Activated T-cell treated with anti-CD3 and anti-CD28 coated beads, Interleukin-2, amount 50 U/mL, for 24 hours (primary cell): ENCODE data around the gene MBNL1.
A peak's percentile ranks its signal among the peaks of the same experiment; 100 is the strongest.

Experiments
- DNase-seq: peaks from one replicate; pipeline ENCODE4 v3.0.0-alpha.2; 2020
- H3K27ac Mint-ChIP-seq: 2 replicates; pipeline ENCODE4 v1.8.0; 2020; ENCODE audit warnings: mild to moderate bottlenecking, mixed read lengths
- H3K27me3 Mint-ChIP-seq: 2 replicates; pipeline ENCODE4 v1.8.0; 2020; ENCODE audit warnings: mixed read lengths
- H3K36me3 Mint-ChIP-seq: 2 replicates; pipeline ENCODE4 v1.8.0; 2020; ENCODE audit warnings: low read depth, mixed read lengths
- H3K4me1 Mint-ChIP-seq: 2 replicates; pipeline ENCODE4 v1.8.0; 2020; ENCODE audit warnings: low read depth, mixed read lengths
- H3K4me3 Mint-ChIP-seq: 2 replicates; pipeline ENCODE4 v1.8.0; 2020; ENCODE audit warnings: mild to moderate bottlenecking, moderate library complexity, mixed read lengths
- H3K9me3 Mint-ChIP-seq: 2 replicates; pipeline ENCODE4 v1.8.0; 2020; ENCODE audit warnings: mixed read lengths

MBNL1 gene

DNA sequence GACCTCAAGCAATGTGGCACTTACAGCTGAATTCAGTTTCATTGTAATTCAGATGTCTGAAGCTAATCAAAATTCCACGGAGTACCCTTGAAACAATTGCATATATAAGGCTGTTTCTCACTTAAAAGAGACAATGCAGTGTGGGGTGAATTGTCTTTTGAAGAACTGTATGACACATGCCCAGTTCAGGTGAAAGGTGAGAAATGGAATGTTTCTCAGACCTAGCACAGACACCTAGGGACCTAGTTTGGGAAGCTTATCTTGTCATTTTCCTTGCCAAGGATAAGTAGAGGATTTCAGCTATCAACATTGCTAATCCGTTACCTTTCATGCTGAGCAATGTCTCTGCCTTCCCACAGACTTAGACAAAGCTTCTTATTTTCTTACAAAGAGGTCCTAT is 36.3 kb downstream of the MBNL1 start:
- peaks cover 74% of the 10 kb centered on the region for H3K36me3 Mint-ChIP-seq
- H3K27me3 Mint-ChIP-seq, result no peaks in the 10 kb centered on the region
- H3K4me3 Mint-ChIP-seq, result no peak overlapping the region
- no peak for DNase-seq
- peak overlapping the region; percentile 42 for H3K27ac Mint-ChIP-seq
- H3K9me3 Mint-ChIP-seq, result no peaks in the 10 kb centered on the region
- peaks cover 89% of the 10 kb centered on the region for H3K4me1 Mint-ChIP-seq

GRCh38 chr3:152307829-152308474 is 39.2 kb downstream of the MBNL1 start:
- H3K27ac Mint-ChIP-seq, result peak overlapping the region; percentile 76
- no peaks in the 10 kb centered on the region for H3K9me3 Mint-ChIP-seq
- H3K4me3 Mint-ChIP-seq, result no peak overlapping the region
- DNase-seq, result no peak
- H3K4me1 Mint-ChIP-seq, result peaks cover 82% of the 10 kb centered on the region
- peaks cover 68% of the 10 kb centered on the region for H3K36me3 Mint-ChIP-seq
- no peaks in the 10 kb centered on the region for H3K27me3 Mint-ChIP-seq

GRCh38 chr3:152308475-152308844 is 39.7 kb downstream of the MBNL1 start:
- Mint-ChIP-seq H3K27ac (peak overlapping the region; percentile 76), H3K4me1 (peaks cover 81% of the 10 kb centered on the region), H3K27me3 (no peaks in the 10 kb centered on the region), H3K36me3 (peaks cover 68% of the 10 kb centered on the region), H3K4me3 (no peak overlapping the region), H3K9me3 (no peaks in the 10 kb centered on the region)
- no peak for DNase-seq

DNA sequence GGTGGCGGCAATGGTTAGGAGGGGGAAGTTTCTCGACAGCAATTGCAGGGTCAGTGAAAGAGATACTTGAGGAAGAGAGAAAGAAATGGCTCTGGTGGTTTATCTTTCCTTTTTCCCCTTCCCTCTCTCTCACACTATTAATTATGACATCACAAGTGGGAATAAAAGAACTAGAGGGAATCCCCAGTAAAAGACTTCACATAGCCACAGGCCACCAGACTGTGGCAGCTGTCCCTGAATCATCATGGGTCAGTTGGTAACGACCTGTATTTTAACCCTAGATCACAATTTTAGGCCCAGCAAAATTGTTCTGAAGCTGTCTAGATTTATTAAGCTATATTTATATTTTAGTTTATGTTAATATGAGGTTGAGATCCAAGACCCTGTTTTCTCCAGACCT is 40.3 kb downstream of the MBNL1 start:
- Mint-ChIP-seq H3K27ac (peak overlapping the region; percentile 76), H3K4me1 (peaks cover 81% of the 10 kb centered on the region), H3K4me3 (no peak overlapping the region), H3K9me3 (no peaks in the 10 kb centered on the region), H3K27me3 (no peaks in the 10 kb centered on the region), H3K36me3 (peaks cover 71% of the 10 kb centered on the region)
- no peak for DNase-seq

- Mint-ChIP-seq H3K9me3 (no peaks in the 10 kb centered on the region), H3K27ac (peak overlapping the region; percentile 82), H3K27me3 (no peaks in the 10 kb centered on the region), H3K4me1 (peaks cover 82% of the 10 kb centered on the region), H3K36me3 (peaks cover 73% of the 10 kb centered on the region), H3K4me3 (peak overlapping the region; percentile 20)
- DNase-seq, result no peak
These were observed 41.0 kb downstream of the MBNL1 start for GRCh38 chr3:152309535-152310307.

DNA sequence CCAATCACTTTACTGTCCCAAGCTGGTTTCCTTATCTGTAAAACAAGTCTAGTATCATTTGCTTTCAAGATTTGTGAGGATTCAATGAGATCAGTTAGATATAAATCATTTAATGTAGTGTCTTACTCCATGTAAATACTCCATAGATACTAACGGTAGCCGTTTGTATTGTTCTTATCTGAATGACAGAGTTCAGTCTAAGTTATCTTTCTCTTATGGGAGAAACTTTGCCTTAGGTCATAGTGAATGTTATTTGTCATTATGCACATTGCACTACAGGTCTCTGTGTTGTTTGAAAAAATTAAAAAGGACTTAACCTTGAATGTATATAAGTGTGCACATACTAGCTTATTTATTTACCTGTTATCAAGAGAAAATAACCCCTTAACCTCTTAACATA is 44.7 kb downstream of the MBNL1 start:
- Mint-ChIP-seq H3K4me1 (peaks cover 78% of the 10 kb centered on the region), H3K9me3 (no peaks in the 10 kb centered on the region), H3K4me3 (no peak overlapping the region), H3K36me3 (peaks cover 67% of the 10 kb centered on the region), H3K27me3 (no peaks in the 10 kb centered on the region), H3K27ac (peak overlapping the region; percentile 74)
- no peak for DNase-seq

DNA sequence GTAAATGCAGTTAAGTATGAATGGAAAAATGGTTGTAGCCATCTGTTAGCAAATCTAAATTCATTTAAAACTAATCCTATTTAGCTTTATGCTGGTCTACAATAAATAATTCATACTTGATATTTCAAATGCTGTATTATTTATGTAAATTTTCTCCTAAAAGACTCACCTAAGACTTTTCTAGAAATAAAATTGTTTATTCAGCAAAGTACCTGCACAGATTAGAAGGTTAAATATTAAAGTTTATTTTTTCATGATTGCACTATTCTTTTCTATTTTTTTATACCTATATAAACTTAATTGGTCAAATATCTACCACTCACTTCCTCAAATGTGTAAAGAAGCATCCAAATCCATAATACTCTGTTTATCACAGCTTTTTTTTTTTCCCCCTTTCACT is 45.2 kb downstream of the MBNL1 start:
- H3K4me1 Mint-ChIP-seq, result peaks cover 78% of the 10 kb centered on the region
- H3K27me3 Mint-ChIP-seq, result no peaks in the 10 kb centered on the region
- no peak for DNase-seq
- H3K27ac Mint-ChIP-seq, result peak overlapping the region; percentile 79
- H3K4me3 Mint-ChIP-seq, result no peak overlapping the region
- H3K9me3 Mint-ChIP-seq, result no peaks in the 10 kb centered on the region
- H3K36me3 Mint-ChIP-seq, result peaks cover 68% of the 10 kb centered on the region

- peak overlapping the region; percentile 79 for H3K27ac Mint-ChIP-seq
- H3K4me1 Mint-ChIP-seq, result peaks cover 78% of the 10 kb centered on the region
- H3K4me3 Mint-ChIP-seq, result no peak overlapping the region
- no peaks in the 10 kb centered on the region for H3K27me3 Mint-ChIP-seq
- no peak for DNase-seq
- no peaks in the 10 kb centered on the region for H3K9me3 Mint-ChIP-seq
- peaks cover 74% of the 10 kb centered on the region for H3K36me3 Mint-ChIP-seq
These were observed 46.1 kb downstream of the MBNL1 start for GRCh38 chr3:152314677-152315353.

DNA sequence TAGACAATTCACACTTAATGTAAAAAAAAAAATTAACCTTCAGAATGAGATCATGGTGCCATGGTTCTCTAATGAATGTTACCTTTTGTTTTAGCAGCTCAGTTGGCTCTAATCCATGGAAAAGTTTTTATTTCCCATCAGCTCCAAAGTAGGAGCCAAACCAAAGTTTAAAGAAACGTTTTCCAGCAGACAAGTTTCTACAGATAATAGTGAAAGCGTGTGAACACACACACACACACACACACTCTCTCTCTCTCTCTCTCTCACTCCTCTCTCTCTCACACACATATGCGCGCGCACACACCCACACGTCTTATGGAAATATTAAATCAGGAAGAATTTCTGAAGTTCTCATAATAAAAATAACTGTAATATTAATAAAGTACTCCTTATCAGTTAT is 46.9 kb downstream of the MBNL1 start:
- H3K4me3 Mint-ChIP-seq, result peak overlapping the region; percentile 0
- H3K27ac Mint-ChIP-seq, result peak overlapping the region; percentile 79

DNA sequence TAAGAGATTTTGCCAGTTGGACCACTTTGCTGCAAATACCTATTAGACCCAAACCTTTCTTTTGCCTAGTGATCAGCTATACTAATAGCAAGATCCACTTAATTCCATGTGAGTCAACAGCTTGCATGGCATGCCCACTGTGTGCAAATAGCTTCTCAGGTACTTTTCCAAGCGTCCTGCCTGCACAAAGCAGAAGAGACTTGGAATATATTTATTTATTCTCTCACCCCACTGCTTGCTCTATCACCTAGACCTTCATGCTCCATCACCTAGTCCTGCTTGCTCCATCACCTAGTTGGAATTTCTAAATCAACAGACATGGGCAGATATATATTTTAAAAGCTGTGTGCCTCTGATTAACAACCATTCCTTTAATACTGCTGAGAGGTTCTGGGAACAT is 47.6 kb downstream of the MBNL1 start:
- Mint-ChIP-seq H3K36me3 (peaks cover 81% of the 10 kb centered on the region), H3K27ac (peak overlapping the region; percentile 79), H3K4me3 (no peak overlapping the region), H3K27me3 (no peaks in the 10 kb centered on the region), H3K4me1 (peaks cover 81% of the 10 kb centered on the region), H3K9me3 (no peaks in the 10 kb centered on the region)
- no peak for DNase-seq

More for the DNA sequence above, 46.9 kb downstream of the MBNL1 start:
- DNase-seq, result no peak
- H3K36me3 Mint-ChIP-seq, result peaks cover 79% of the 10 kb centered on the region
- no peaks in the 10 kb centered on the region for H3K27me3 Mint-ChIP-seq
- no peaks in the 10 kb centered on the region for H3K9me3 Mint-ChIP-seq
- H3K4me1 Mint-ChIP-seq, result peaks cover 77% of the 10 kb centered on the region

DNA sequence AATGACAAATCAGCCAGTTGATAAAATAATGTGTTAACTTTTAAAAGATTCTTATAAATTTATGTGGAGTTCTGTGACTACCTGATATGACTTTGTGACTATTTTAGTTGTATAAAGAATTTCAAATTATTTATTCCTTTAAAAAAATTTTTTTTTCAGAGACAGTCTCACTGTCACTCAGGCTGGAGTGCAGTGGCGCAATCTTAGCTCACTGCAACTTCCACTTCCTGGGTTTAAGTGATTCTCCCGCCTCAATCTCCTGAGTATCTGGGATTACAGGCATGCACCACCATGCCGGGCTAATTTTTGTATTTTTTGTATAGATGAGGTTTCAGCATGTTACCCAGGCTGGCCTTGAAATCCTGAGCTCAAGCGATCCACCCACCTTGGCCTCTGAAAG is 48.5 kb downstream of the MBNL1 start:
- no peaks in the 10 kb centered on the region for H3K9me3 Mint-ChIP-seq
- no peak for DNase-seq
- H3K36me3 Mint-ChIP-seq, result peaks cover 79% of the 10 kb centered on the region
- peaks cover 85% of the 10 kb centered on the region for H3K4me1 Mint-ChIP-seq
- peak overlapping the region; percentile 73 for H3K27ac Mint-ChIP-seq
- peak overlapping the region; percentile 8 for H3K4me3 Mint-ChIP-seq
- no peaks in the 10 kb centered on the region for H3K27me3 Mint-ChIP-seq

- no peaks in the 10 kb centered on the region for H3K9me3 Mint-ChIP-seq
- H3K4me1 Mint-ChIP-seq, result peaks cover 85% of the 10 kb centered on the region
- no peak for DNase-seq
- no peak overlapping the region for H3K4me3 Mint-ChIP-seq
- H3K36me3 Mint-ChIP-seq, result peaks cover 77% of the 10 kb centered on the region
- H3K27me3 Mint-ChIP-seq, result no peaks in the 10 kb centered on the region
- peak overlapping the region; percentile 73 for H3K27ac Mint-ChIP-seq
These were observed 49.2 kb downstream of the MBNL1 start for GRCh38 chr3:152317956-152318355.

DNA sequence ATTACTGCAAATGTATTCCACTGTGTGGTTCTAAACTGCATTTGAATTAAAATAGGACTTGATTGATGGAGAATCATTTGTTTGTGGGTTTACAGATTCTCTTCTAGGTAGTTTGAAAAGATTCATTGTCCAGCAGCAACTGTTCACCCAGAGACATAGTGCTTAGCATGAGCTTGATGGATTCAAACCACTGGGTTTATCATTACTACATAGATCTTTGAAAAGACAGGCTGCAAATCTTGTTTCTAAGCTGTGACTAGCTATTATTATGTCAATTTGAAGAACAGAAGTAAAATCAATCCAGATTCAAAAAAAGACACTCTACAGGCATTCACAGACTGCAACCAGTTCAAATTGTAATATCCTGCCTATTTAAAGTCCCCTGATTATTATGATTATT is 49.8 kb downstream of the MBNL1 start:
- Mint-ChIP-seq H3K27ac (peak overlapping the region; percentile 87), H3K4me3 (no peak overlapping the region), H3K4me1 (peaks cover 82% of the 10 kb centered on the region), H3K27me3 (no peaks in the 10 kb centered on the region), H3K9me3 (no peaks in the 10 kb centered on the region), H3K36me3 (peaks cover 71% of the 10 kb centered on the region)
- no peak for DNase-seq

DNA sequence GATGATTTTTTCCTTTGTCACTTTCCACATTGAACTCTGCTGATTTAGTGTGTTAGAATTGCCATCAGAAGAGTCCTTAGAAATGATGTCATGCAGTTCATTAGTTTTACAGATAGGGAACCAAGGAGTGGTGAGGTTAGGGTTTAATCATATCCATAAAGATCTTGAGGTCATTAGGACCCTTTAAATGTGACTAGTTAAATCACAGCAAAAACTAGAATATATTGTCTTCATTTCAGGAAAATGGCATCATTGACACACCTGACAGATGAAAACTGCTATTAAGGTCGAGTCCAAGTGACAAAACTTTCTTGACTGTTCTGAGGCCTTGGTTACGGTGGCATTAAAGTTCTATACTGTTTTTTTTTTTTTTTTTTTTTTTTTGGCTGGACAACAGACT is 50.5 kb downstream of the MBNL1 start:
- H3K9me3 Mint-ChIP-seq, result no peaks in the 10 kb centered on the region
- peak overlapping the region; percentile 87 for H3K27ac Mint-ChIP-seq
- H3K27me3 Mint-ChIP-seq, result no peaks in the 10 kb centered on the region
- peaks cover 84% of the 10 kb centered on the region for H3K4me1 Mint-ChIP-seq
- H3K36me3 Mint-ChIP-seq, result peaks cover 65% of the 10 kb centered on the region
- no peak for DNase-seq
- H3K4me3 Mint-ChIP-seq, result peak overlapping the region; percentile 6
